SU-DHL-6 (cell line): ENCODE results near the gene STPG3.

Experiments used
- H2AFZ ChIP-seq: fragments of 200-600 bp; sonication (generic); 2 replicates; pipeline ENCODE4 v1.6.1; 2014; ENCODE audit warnings: low read depth, mild to moderate bottlenecking, moderate library complexity, mixed read lengths, antibody characterized with exemption, low read length; ENCODE audit not compliant: severe bottlenecking
- H3F3A ChIP-seq: fragments of 200-600 bp; shearing (Covaris generic); 2 replicates; pipeline ENCODE4 v1.6.0; 2016; ENCODE audit warnings: antibody characterized with exemption, mild to moderate bottlenecking; ENCODE audit not compliant: insufficient read depth
- H3K27ac ChIP-seq: fragments of 200-600 bp; sonication (generic); 2 replicates; pipeline ENCODE4 v1.5.1; 2016; ENCODE audit warnings: low read depth, mild to moderate bottlenecking, low read length, moderate library complexity, mixed read lengths
- H3K27me3 ChIP-seq: fragments of 200-600 bp; sonication (generic), shearing (Covaris generic); 2 replicates; pipeline ENCODE4 v1.6.0; 2014; ENCODE audit warnings: mild to moderate bottlenecking, low read length
- H3K36me3 ChIP-seq: fragments of 200-600 bp; sonication (generic); 2 replicates; pipeline ENCODE4 v1.6.1; 2014; ENCODE audit warnings: mild to moderate bottlenecking, low read length, mixed read lengths
- H3K4me2 ChIP-seq: fragments of 300-600, 200-600 bp; shearing (Covaris generic), sonication (generic); 2 replicates; pipeline ENCODE4 v1.6.0; 2014; ENCODE audit warnings: low read length, low read depth, mild to moderate bottlenecking; ENCODE audit not compliant: poor library complexity, severe bottlenecking
- H3K4me3 ChIP-seq: fragments of 200-600 bp; sonication (generic); 2 replicates; pipeline ENCODE4 v1.5.1; 2014; ENCODE audit warnings: antibody characterized with exemption, low read length, mild to moderate bottlenecking, mixed read lengths; ENCODE audit not compliant: insufficient read depth, poor library complexity, severe bottlenecking
- H3K79me2 ChIP-seq: fragments of 200-600 bp; sonication (generic); 2 replicates; pipeline ENCODE4 v1.6.1; 2014; ENCODE audit warnings: mild to moderate bottlenecking, low read length, moderate library complexity; ENCODE audit not compliant: insufficient read depth
- H3K9ac ChIP-seq: fragments of 200-600 bp; sonication (generic); 2 replicates; pipeline ENCODE4 v1.7.0; 2014; ENCODE audit warnings: mild to moderate bottlenecking, low read length
- H3K9me2 ChIP-seq: fragments of 200-600 bp; sonication (generic); replicated peaks from 2 replicates; pipeline ENCODE4 v1.6.1; 2014; ENCODE audit warnings: low read length; ENCODE audit not compliant: insufficient read depth
- H3K9me3 ChIP-seq: fragments of 200-600 bp; sonication (generic); 2 replicates; pipeline ENCODE4 v1.6.1; 2014; ENCODE audit warnings: low read length, mixed read lengths; ENCODE audit not compliant: insufficient read depth
- H4K20me1 ChIP-seq: fragments of 200-600 bp; sonication (generic); 2 replicates; pipeline ENCODE4 v1.6.1; 2014; ENCODE audit warnings: low read depth, mild to moderate bottlenecking, antibody characterized with exemption, low read length, moderate library complexity, mixed read lengths
- EZH2phosphoT487 ChIP-seq: fragments of 200-600 bp; sonication (generic), shearing (Covaris generic); conservative IDR thresholded peaks from 2 replicates; pipeline ENCODE4 v1.6.1; 2018; ENCODE audit warnings: mild to moderate bottlenecking, antibody characterized with exemption, low read length, moderate library complexity, mixed read lengths
- TF ChIP-seq, protein P1 (sequence below): fragments of 200-600 bp; sonication (generic); IDR thresholded peaks from one replicate; pipeline ENCODE4 v1.5.1; 2017; ENCODE audit warnings: antibody characterized with exemption, mild to moderate bottlenecking, low read length, moderate library complexity; ENCODE audit not compliant: insufficient read depth, poor library complexity, severe bottlenecking

The STPG3 gene

DNA sequence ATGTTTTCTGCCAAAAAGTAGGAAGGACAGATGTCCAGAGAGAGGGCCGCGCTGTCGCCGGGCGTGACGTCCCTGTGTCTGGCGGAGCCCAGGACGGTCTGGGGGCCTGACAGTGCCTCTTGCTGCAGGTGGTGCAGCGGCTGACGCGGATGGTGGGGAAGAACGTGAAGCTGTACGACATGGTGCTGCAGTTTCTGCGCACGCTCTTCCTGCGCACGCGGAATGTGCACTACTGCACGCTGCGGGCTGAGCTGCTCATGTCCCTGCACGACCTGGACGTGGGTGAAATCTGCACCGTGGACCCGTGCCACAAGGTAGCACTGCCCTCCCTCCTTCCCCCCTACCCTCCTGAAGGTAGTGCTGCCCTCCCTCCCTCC is 11.8 kb downstream of the STPG3 start:
- Histone ChIP-seq H3K4me3 (no peak overlapping the region), H3K79me2 (no peaks in the 10 kb centered on the region), H3K4me2 (no peak overlapping the region), H3K27ac (no peak overlapping the region), H2AFZ (no peak overlapping the region), H3K9ac (no peak overlapping the region), H3K27me3 (no peaks in the 10 kb centered on the region), H3K36me3 (no peaks in the 10 kb centered on the region), H3K9me2 (no peaks in the 10 kb centered on the region), H3F3A (0 out of 2 replicates have a peak, but pooled peaks cover 3% of the 10 kb centered on the region), H3K9me3 (no peaks in the 10 kb centered on the region), H4K20me1 (no peaks in the 10 kb centered on the region)
- TF ChIP-seq EZH2phosphoT487, result no peak
- TF ChIP-seq, protein P1, sequence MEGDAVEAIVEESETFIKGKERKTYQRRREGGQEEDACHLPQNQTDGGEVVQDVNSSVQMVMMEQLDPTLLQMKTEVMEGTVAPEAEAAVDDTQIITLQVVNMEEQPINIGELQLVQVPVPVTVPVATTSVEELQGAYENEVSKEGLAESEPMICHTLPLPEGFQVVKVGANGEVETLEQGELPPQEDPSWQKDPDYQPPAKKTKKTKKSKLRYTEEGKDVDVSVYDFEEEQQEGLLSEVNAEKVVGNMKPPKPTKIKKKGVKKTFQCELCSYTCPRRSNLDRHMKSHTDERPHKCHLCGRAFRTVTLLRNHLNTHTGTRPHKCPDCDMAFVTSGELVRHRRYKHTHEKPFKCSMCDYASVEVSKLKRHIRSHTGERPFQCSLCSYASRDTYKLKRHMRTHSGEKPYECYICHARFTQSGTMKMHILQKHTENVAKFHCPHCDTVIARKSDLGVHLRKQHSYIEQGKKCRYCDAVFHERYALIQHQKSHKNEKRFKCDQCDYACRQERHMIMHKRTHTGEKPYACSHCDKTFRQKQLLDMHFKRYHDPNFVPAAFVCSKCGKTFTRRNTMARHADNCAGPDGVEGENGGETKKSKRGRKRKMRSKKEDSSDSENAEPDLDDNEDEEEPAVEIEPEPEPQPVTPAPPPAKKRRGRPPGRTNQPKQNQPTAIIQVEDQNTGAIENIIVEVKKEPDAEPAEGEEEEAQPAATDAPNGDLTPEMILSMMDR, result no peak

GRCh38 chr9:137263506-137263905 is 12.4 kb downstream of the STPG3 start:
- Histone ChIP-seq H3K9me2 (no peaks in the 10 kb centered on the region), H4K20me1 (no peaks in the 10 kb centered on the region)
- TF ChIP-seq EZH2phosphoT487, result no peak
- TF ChIP-seq, protein P1, result no peak

GRCh38 chr9:137264067-137264466 is 13.0 kb downstream of the STPG3 start:
- Histone ChIP-seq H3K79me2 (no peaks in the 10 kb centered on the region), H3K27ac (no peak overlapping the region), H4K20me1 (no peaks in the 10 kb centered on the region), H2AFZ (no peak overlapping the region), H3K27me3 (no peaks in the 10 kb centered on the region), H3K4me3 (no peak overlapping the region), H3K9me3 (no peaks in the 10 kb centered on the region), H3K9ac (no peak overlapping the region), H3K4me2 (no peak overlapping the region), H3K9me2 (no peaks in the 10 kb centered on the region), H3K36me3 (no peaks in the 10 kb centered on the region), H3F3A (0 out of 2 replicates have a peak, but pooled peaks cover 8% of the 10 kb centered on the region)
- TF ChIP-seq, protein P1, result no peak
- no peak for TF ChIP-seq EZH2phosphoT487

More at GRCh38 chr9:137263506-137263905, 12.4 kb downstream of the STPG3 start:
- no peak overlapping the region for H3K4me3 ChIP-seq
- no peak overlapping the region for H3K9ac ChIP-seq
- H3K36me3 ChIP-seq, result no peaks in the 10 kb centered on the region
- H3K27me3 ChIP-seq, result no peaks in the 10 kb centered on the region
- 0 out of 2 replicates have a peak, but pooled peaks cover 3% of the 10 kb centered on the region for H3F3A ChIP-seq
- no peak overlapping the region for H2AFZ ChIP-seq
- no peak overlapping the region for H3K27ac ChIP-seq
- no peaks in the 10 kb centered on the region for H3K9me3 ChIP-seq
- no peaks in the 10 kb centered on the region for H3K79me2 ChIP-seq
- H3K4me2 ChIP-seq, result no peak overlapping the region
